GM12874 (cell line): ENCODE data around the gene AHCYL1.

Experiments
- CTCF ChIP-seq: IDR thresholded peaks from 2 replicates; pipeline ENCODE4 v1.5.1; 2011; ENCODE audit warnings: low read depth, mild to moderate bottlenecking, control low read depth, low read length, moderate library complexity; ENCODE audit not compliant: insufficient read depth

AHCYL1 gene

GRCh38 chr1:109983380-109984189 lies 980 bp upstream of the AHCYL1 start:
- no peak for TF ChIP-seq CTCF

- TF ChIP-seq CTCF: no peak
These were observed 442 bp upstream of the AHCYL1 start for GRCh38 chr1:109984190-109984455.

GRCh38 chr1:109985247-109986053 lies 885 bp downstream of the AHCYL1 start:
- TF ChIP-seq CTCF: no peak

GRCh38 chr1:109986054-109986444 lies 1.5 kb downstream of the AHCYL1 start:
- no peak for TF ChIP-seq CTCF

- TF ChIP-seq CTCF: no peak
These were observed 3.9 kb downstream of the AHCYL1 start for GRCh38 chr1:109988349-109988914.

- no peak for TF ChIP-seq CTCF
These were observed 5.1 kb downstream of the AHCYL1 start for GRCh38 chr1:109989506-109990301.

GRCh38 chr1:109990302-109990653 lies 5.7 kb downstream of the AHCYL1 start:
- no peak for TF ChIP-seq CTCF
